Body of pancreas (tissue), 4 donors: Measurements from ENCODE around the gene HOXB5.

ENCODE experiments used
- CTCF ChIP-seq, 7 experiments: fragments of 450-650 bp in 4 of 7; fragments of 200-600 bp in 3 of 7; sonication (generic) in 3 of 7; IDR thresholded peaks; one replicate each; pipeline ENCODE4 v1.5.1; 2016 to 2019; ENCODE audit warnings: antibody characterized with exemption in 7 of 7
- POLR2A ChIP-seq, 3 donors: fragments of 450-650 bp; IDR thresholded peaks; one replicate each; pipeline ENCODE4 v1.6.1; 2016; ENCODE audit warnings: antibody characterized with exemption in 3 of 3, mild to moderate bottlenecking in 2 of 3

GRCh38 chr17:48626245-48627117 is 32.9 kb upstream of the HOXB5 start, which contains the start of gene HOXB9:
- TF ChIP-seq CTCF (IDR thresholded peaks at IDR 0.05) (no peak), POLR2A (IDR thresholded peaks at IDR 0.05) (no peak)
